Central memory CD4-positive, alpha-beta T cell (primary cell): ENCODE data around the gene TNFSF9.

Experiments used
- DNase-seq: peaks from one replicate; pipeline ENCODE4 v3.0.0; 2022
- total RNA-seq, 3 experiments: gene quantifications; one replicate each; lab custom pipeline; 2026; lab: John Stamatoyannopoulos, UW

Gene TNFSF9
- total RNA-seq = 0.60 to 6.8 (median 5.1) reads per million in 3 experiments

- DNase-seq = peak; percentile 63
Observed at GRCh38 chr19:6530386-6531162, at the start of gene TNFSF9. Gene TNFSF9, plus strand, starts transcription at chr19:6531026. Its CDS starts 11 bp downstream, at chr19:6531037.

- peak; percentile 62 for DNase-seq
Observed at GRCh38 chr19:6481541-6482342, 49.1 kb upstream of the TNFSF9 start, which contains the start of gene DENND1C. Gene DENND1C, minus strand, starts transcription at chr19:6481787. Its CDS starts 92 bp downstream, at chr19:6481695.

GRCh38 chr19:6482343-6482686, 48.5 kb upstream of the TNFSF9 start:
- DNase-seq = no peak

GRCh38 chr19:6483235-6483634, 47.6 kb upstream of the TNFSF9 start:
- no peak for DNase-seq

- DNase-seq = no peak
Observed at GRCh38 chr19:6484230-6484629, 46.6 kb upstream of the TNFSF9 start.

GRCh38 chr19:6484831-6485230, 46.0 kb upstream of the TNFSF9 start:
- DNase-seq = no peak

GRCh38 chr19:6489278-6490061, 41.4 kb upstream of the TNFSF9 start:
- DNase-seq = no peak

- no peak for DNase-seq
Observed at GRCh38 chr19:6490134-6490533, 40.7 kb upstream of the TNFSF9 start.

- no peak for DNase-seq
Observed at GRCh38 chr19:6491802-6492592, 38.8 kb upstream of the TNFSF9 start.

GRCh38 chr19:6494438-6495036, 36.3 kb upstream of the TNFSF9 start:
- DNase-seq = no peak

GRCh38 chr19:6495947-6496346, 34.9 kb upstream of the TNFSF9 start:
- no peak for DNase-seq

- no peak for DNase-seq
Observed at GRCh38 chr19:6498294-6499036, 32.4 kb upstream of the TNFSF9 start.

- no peak for DNase-seq
Observed at GRCh38 chr19:6499052-6499790, 31.6 kb upstream of the TNFSF9 start.

GRCh38 chr19:6500837-6501739, 29.7 kb upstream of the TNFSF9 start:
- DNase-seq = no peak

- DNase-seq = no peak
Observed at GRCh38 chr19:6501740-6502648, 28.8 kb upstream of the TNFSF9 start, which contains the start of gene TUBB4A. Gene TUBB4A, minus strand, starts transcription at chr19:6502309. Its CDS starts 97 bp downstream, at chr19:6502212.

- DNase-seq = no peak
Observed at GRCh38 chr19:6503407-6504201, 27.2 kb upstream of the TNFSF9 start.
